Measurements from ENCODE around the gene FAM83G.
"Not testable (repeated sequence)": the region's sequence is repeated elsewhere in the genome, so short reads cannot be mapped to it uniquely, and the experiment has no call there.

The FAM83G gene

GRCh38 chr17:19004421-19005136, at the start of gene FAM83G:
Gene FAM83G, minus strand, starts transcription at chr17:19004764. Its CDS starts 723 bp downstream, at chr17:19004041.
- Mint-ChIP-seq H3K4me1 (ENCODE audit: low read depth) (peaks cover 33% of the 10 kb centered on the region), H3K9me3 (no peaks in the 10 kb centered on the region), H3K36me3 (ENCODE audit: low read depth) (peaks cover 13% of the 10 kb centered on the region), H3K4me3 (peak within 1 kb of the TSS; percentile 84), H3K27ac (peak within 1 kb of the TSS; percentile 85), H3K27me3 (no peaks in the 10 kb centered on the region)

- not testable (repeated sequence) for H3K4me1 Mint-ChIP-seq (ENCODE audit: low read depth); H3K27ac Mint-ChIP-seq; H3K36me3 Mint-ChIP-seq (ENCODE audit: low read depth); H3K9me3 Mint-ChIP-seq; H3K4me3 Mint-ChIP-seq; H3K27me3 Mint-ChIP-seq
Observed at GRCh38 chr17:19048826-19049225, 44.3 kb upstream of the FAM83G start.

- not testable (repeated sequence) for H3K9me3 Mint-ChIP-seq; H3K4me3 Mint-ChIP-seq; H3K4me1 Mint-ChIP-seq (ENCODE audit: low read depth); H3K27ac Mint-ChIP-seq; H3K36me3 Mint-ChIP-seq (ENCODE audit: low read depth); H3K27me3 Mint-ChIP-seq
Observed at GRCh38 chr17:19047510-19047909, 42.9 kb upstream of the FAM83G start.

GRCh38 chr17:19046782-19047375, 42.3 kb upstream of the FAM83G start, which contains the start of gene GRAP:
Gene GRAP, minus strand, starts transcription at chr17:19046957. Its CDS starts 31 bp downstream, at chr17:19046926.
- H3K4me1 Mint-ChIP-seq (ENCODE audit: low read depth); H3K4me3 Mint-ChIP-seq; H3K36me3 Mint-ChIP-seq (ENCODE audit: low read depth); H3K27ac Mint-ChIP-seq; H3K27me3 Mint-ChIP-seq; H3K9me3 Mint-ChIP-seq: not testable (repeated sequence)

GRCh38 chr17:19044643-19045042, 40.1 kb upstream of the FAM83G start:
- not testable (repeated sequence) for H3K4me3 Mint-ChIP-seq; H3K27me3 Mint-ChIP-seq; H3K36me3 Mint-ChIP-seq (ENCODE audit: low read depth); H3K27ac Mint-ChIP-seq; H3K9me3 Mint-ChIP-seq; H3K4me1 Mint-ChIP-seq (ENCODE audit: low read depth)

GRCh38 chr17:19043032-19043431, 38.5 kb upstream of the FAM83G start:
- H3K9me3 Mint-ChIP-seq; H3K36me3 Mint-ChIP-seq (ENCODE audit: low read depth); H3K27me3 Mint-ChIP-seq; H3K4me3 Mint-ChIP-seq; H3K27ac Mint-ChIP-seq; H3K4me1 Mint-ChIP-seq (ENCODE audit: low read depth): not testable (repeated sequence)

- not testable (repeated sequence) for H3K9me3 Mint-ChIP-seq; H3K27ac Mint-ChIP-seq; H3K4me3 Mint-ChIP-seq; H3K27me3 Mint-ChIP-seq; H3K4me1 Mint-ChIP-seq (ENCODE audit: low read depth); H3K36me3 Mint-ChIP-seq (ENCODE audit: low read depth)
Observed at GRCh38 chr17:19042369-19042768, 37.8 kb upstream of the FAM83G start.

GRCh38 chr17:19041871-19042270, 37.3 kb upstream of the FAM83G start:
- not testable (repeated sequence) for H3K4me1 Mint-ChIP-seq (ENCODE audit: low read depth); H3K27me3 Mint-ChIP-seq; H3K36me3 Mint-ChIP-seq (ENCODE audit: low read depth); H3K4me3 Mint-ChIP-seq; H3K9me3 Mint-ChIP-seq; H3K27ac Mint-ChIP-seq

GRCh38 chr17:19040350-19040749, 35.8 kb upstream of the FAM83G start:
- H3K9me3 Mint-ChIP-seq; H3K27ac Mint-ChIP-seq; H3K4me1 Mint-ChIP-seq (ENCODE audit: low read depth); H3K36me3 Mint-ChIP-seq (ENCODE audit: low read depth); H3K27me3 Mint-ChIP-seq; H3K4me3 Mint-ChIP-seq: not testable (repeated sequence)

GRCh38 chr17:19038730-19039129, 34.2 kb upstream of the FAM83G start:
- not testable (repeated sequence) for H3K4me3 Mint-ChIP-seq; H3K9me3 Mint-ChIP-seq; H3K27ac Mint-ChIP-seq; H3K36me3 Mint-ChIP-seq (ENCODE audit: low read depth); H3K4me1 Mint-ChIP-seq (ENCODE audit: low read depth); H3K27me3 Mint-ChIP-seq

GRCh38 chr17:19038007-19038406, 33.4 kb upstream of the FAM83G start:
- H3K27me3 Mint-ChIP-seq; H3K4me3 Mint-ChIP-seq; H3K27ac Mint-ChIP-seq; H3K36me3 Mint-ChIP-seq (ENCODE audit: low read depth); H3K4me1 Mint-ChIP-seq (ENCODE audit: low read depth); H3K9me3 Mint-ChIP-seq: not testable (repeated sequence)

- not testable (repeated sequence) for H3K4me1 Mint-ChIP-seq (ENCODE audit: low read depth); H3K4me3 Mint-ChIP-seq; H3K27me3 Mint-ChIP-seq; H3K9me3 Mint-ChIP-seq; H3K36me3 Mint-ChIP-seq (ENCODE audit: low read depth); H3K27ac Mint-ChIP-seq
Observed at GRCh38 chr17:19037547-19037946, 33.0 kb upstream of the FAM83G start.

- not testable (repeated sequence) for H3K27me3 Mint-ChIP-seq; H3K36me3 Mint-ChIP-seq (ENCODE audit: low read depth); H3K9me3 Mint-ChIP-seq; H3K27ac Mint-ChIP-seq; H3K4me3 Mint-ChIP-seq; H3K4me1 Mint-ChIP-seq (ENCODE audit: low read depth)
Observed at GRCh38 chr17:19036186-19036585, 31.6 kb upstream of the FAM83G start.

GRCh38 chr17:19032377-19032988, 27.9 kb upstream of the FAM83G start:
- not testable (repeated sequence) for H3K9me3 Mint-ChIP-seq; H3K4me1 Mint-ChIP-seq (ENCODE audit: low read depth); H3K27ac Mint-ChIP-seq

GRCh38 chr17:19031729-19032128, 27.2 kb upstream of the FAM83G start:
- not testable (repeated sequence) for H3K4me3 Mint-ChIP-seq; H3K27me3 Mint-ChIP-seq; H3K27ac Mint-ChIP-seq; H3K36me3 Mint-ChIP-seq (ENCODE audit: low read depth); H3K4me1 Mint-ChIP-seq (ENCODE audit: low read depth); H3K9me3 Mint-ChIP-seq

More at GRCh38 chr17:19032377-19032988, 27.9 kb upstream of the FAM83G start:
- not testable (repeated sequence) for H3K36me3 Mint-ChIP-seq (ENCODE audit: low read depth); H3K4me3 Mint-ChIP-seq; H3K27me3 Mint-ChIP-seq
